ENCODE results near the gene TBC1D5. TPM values are rescaled to one million over a fixed set of nuclear protein-coding genes. Genes with fewer than 3 reads are reported as not detected.

Gene TBC1D5
- polyA plus RNA-seq, 2 of the 4 experiments (the other 2 are of a cell fraction): 36.7 to 72.2 TPM

- no peak overlapping the region for H3K27ac ChIP-seq
- POLR2A ChIA-PET: no interaction called here
- H3K4me1 ChIP-seq: 0 out of 3 replicates have a peak, but pooled peaks cover 2% of the 10 kb centered on the region
- no peak overlapping the region for H3K4me2 ChIP-seq
- peak; percentile 23 for FAIRE-seq
- DNase-seq (ENCODE audit: low read depth in 1 of 2, low spot score in 1 of 2): peak; percentile 13 to 71
- no peak overlapping the region for H3K4me3 ChIP-seq
- TF ChIP-seq HMGXB4 (CRISPR knock-in tag; IDR thresholded peaks at IDR 0.05; ENCODE audit: borderline replicate concordance) (no peak), SMC3 (IDR thresholded peaks at IDR 0.05) (peak; percentile 83), ELK1 (IDR thresholded peaks at IDR 0.05; ENCODE audit: low read depth, low read length) (no peak), CEBPB (IDR thresholded peaks at IDR 0.05) (0 out of 4 replicates have a peak, but pooled peaks of 1 of the 2 experiments have one; percentile 43), CTCF (IDR thresholded peaks at IDR 0.05) (peak; percentile 76), RAD21 (conservative IDR thresholded peaks at IDR 0.05 in 1 of 2, IDR thresholded peaks at IDR 0.05 in 1 of 2) (peak; percentile 81 to 83)
- TF ChIP-seq, protein P1, sequence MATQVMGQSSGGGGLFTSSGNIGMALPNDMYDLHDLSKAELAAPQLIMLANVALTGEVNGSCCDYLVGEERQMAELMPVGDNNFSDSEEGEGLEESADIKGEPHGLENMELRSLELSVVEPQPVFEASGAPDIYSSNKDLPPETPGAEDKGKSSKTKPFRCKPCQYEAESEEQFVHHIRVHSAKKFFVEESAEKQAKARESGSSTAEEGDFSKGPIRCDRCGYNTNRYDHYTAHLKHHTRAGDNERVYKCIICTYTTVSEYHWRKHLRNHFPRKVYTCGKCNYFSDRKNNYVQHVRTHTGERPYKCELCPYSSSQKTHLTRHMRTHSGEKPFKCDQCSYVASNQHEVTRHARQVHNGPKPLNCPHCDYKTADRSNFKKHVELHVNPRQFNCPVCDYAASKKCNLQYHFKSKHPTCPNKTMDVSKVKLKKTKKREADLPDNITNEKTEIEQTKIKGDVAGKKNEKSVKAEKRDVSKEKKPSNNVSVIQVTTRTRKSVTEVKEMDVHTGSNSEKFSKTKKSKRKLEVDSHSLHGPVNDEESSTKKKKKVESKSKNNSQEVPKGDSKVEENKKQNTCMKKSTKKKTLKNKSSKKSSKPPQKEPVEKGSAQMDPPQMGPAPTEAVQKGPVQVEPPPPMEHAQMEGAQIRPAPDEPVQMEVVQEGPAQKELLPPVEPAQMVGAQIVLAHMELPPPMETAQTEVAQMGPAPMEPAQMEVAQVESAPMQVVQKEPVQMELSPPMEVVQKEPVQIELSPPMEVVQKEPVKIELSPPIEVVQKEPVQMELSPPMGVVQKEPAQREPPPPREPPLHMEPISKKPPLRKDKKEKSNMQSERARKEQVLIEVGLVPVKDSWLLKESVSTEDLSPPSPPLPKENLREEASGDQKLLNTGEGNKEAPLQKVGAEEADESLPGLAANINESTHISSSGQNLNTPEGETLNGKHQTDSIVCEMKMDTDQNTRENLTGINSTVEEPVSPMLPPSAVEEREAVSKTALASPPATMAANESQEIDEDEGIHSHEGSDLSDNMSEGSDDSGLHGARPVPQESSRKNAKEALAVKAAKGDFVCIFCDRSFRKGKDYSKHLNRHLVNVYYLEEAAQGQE (IDR thresholded peaks at IDR 0.05): no peak
- peak; percentile 73 to 93; a peak in 4 of 6 replicates for ATAC-seq
- H3K9me3 ChIP-seq: no peaks in the 10 kb centered on the region
- CTCF ChIA-PET: interaction anchor here (0.5 to 3.6 kb wide), 15 partner anchors 15 to 260 kb away, joined by 3 to 17 read pairs (median 3); partner anchors contain the start of gene TBC1D5
- WGBS (ENCODE audit: missing lambda C conversion rate): 29% methylated on average over 1 of the region's 1 CpG
Measured at GRCh38 chr3:17686613-17687012, 55.8 kb downstream of the TBC1D5 start.

DNA sequence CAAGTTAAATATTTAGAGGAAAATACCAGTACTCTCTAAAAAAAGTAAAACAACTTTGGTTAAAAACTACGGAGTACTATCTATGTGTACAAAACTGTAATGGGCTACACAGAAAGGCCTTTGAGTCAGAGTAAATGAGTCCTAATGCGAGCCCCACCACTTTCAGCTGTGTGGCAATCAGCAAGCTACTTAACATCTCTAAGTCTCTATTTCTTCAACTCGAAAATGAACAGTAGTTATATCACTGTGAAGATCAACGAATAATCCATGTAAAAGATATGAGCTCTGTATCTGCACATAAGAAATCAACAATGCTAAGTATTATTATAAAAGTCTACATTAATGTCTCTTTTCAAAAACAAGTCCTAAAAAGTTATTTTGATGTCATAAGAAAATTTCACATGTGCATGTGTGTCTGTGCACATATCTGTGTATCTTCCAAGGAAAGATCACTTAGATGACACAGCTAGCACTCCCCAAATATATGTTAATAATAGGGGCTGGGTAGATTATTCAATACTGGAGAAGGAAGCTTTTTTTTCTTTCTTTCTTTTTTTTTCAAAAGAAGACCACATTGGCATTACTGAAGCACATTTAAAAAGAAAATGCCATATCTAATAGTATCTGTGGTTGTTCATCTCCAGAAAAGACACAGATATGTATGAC is 58.8 kb downstream of the TBC1D5 start:
- no peak for DNase-seq (ENCODE audit: low read depth in 1 of 2, low spot score in 1 of 2)
- ATAC-seq: no peak
- H3K27ac ChIP-seq: no peak overlapping the region
- H3K4me1 ChIP-seq: 0 out of 3 replicates have a peak, but pooled peaks cover 3% of the 10 kb centered on the region
- FAIRE-seq: no peak
- 80% methylated on average over 4 of the region's 4 CpGs for WGBS (ENCODE audit: missing lambda C conversion rate)
- ChIA-PET POLR2A (no interaction called here), CTCF (interaction anchor here (2.1 kb wide), 1 partner anchor 10 kb away, joined by 4 read pairs; no protein-coding TSS in a partner anchor)
- TF ChIP-seq NFE2L2 (conservative IDR thresholded peaks at IDR 0.05; ENCODE audit: low read length) (no peak), PHF8 (IDR thresholded peaks at IDR 0.05; ENCODE audit: borderline replicate concordance, low read depth) (no peak), HOXB5 (CRISPR knock-in tag; IDR thresholded peaks at IDR 0.05) (no peak), ATOH8 (CRISPR knock-in tag; IDR thresholded peaks at IDR 0.05; ENCODE audit: low read depth) (no peak), ZNF302 (CRISPR knock-in tag; IDR thresholded peaks at IDR 0.05) (no peak)
- no peaks in the 10 kb centered on the region for H3K9me3 ChIP-seq
- H3K4me3 ChIP-seq: no peak overlapping the region
- H3K4me2 ChIP-seq: no peak overlapping the region

All from A549 (cell line).